GM23338 (cell line): ENCODE results near the gene GSTM5. TPM values are rescaled to one million over a fixed set of nuclear protein-coding genes. Genes with fewer than 3 reads are reported as not detected.

Source experiments
- ATAC-seq: fragments of 200-7000 bp; cut with Tn5 transposase; 3 replicates; pipeline ENCODE4 v1.9.1; 2020
- DNase-seq: peaks from one replicate; pipeline ENCODE4 v3.0.0-alpha.2; 2015; ENCODE audit warnings: low spot score
- H2AFZ ChIP-seq: fragments of 200-600 bp; sonication (generic); 2 replicates; pipeline ENCODE4 v1.8.0; 2016; ENCODE audit warnings: antibody characterized with exemption, mild to moderate bottlenecking, moderate library complexity
- H3F3A ChIP-seq: fragments of 200-600 bp; sonication (generic); replicated peaks from 2 replicates; pipeline ENCODE4 v1.8.0; 2017; ENCODE audit warnings: antibody characterized with exemption, mixed run types, low read depth
- H3K27ac ChIP-seq: fragments of 200-600 bp; sonication (generic); 2 replicates; pipeline ENCODE4 v1.6.1; 2016; ENCODE audit warnings: low read depth
- H3K27me3 ChIP-seq: fragments of 200-600 bp; sonication (generic); 2 replicates; pipeline ENCODE4 v1.8.0; 2016; ENCODE audit warnings: mild to moderate bottlenecking, mixed run types, moderate library complexity; ENCODE audit not compliant: insufficient read depth
- H3K36me3 ChIP-seq: fragments of 200-600 bp; sonication (generic); 2 replicates; pipeline ENCODE4 v1.8.0; 2016; ENCODE audit warnings: mild to moderate bottlenecking; ENCODE audit not compliant: insufficient read depth
- H3K4me1 ChIP-seq: fragments of 200-600 bp; sonication (generic); 2 replicates; pipeline ENCODE4 v1.8.0; 2016; ENCODE audit warnings: mild to moderate bottlenecking, moderate library complexity; ENCODE audit not compliant: insufficient read depth
- H3K4me2 ChIP-seq: fragments of 200-600 bp; sonication (generic); 2 replicates; pipeline ENCODE4 v1.7.1; 2017; ENCODE audit warnings: mixed run types
- H3K4me3 ChIP-seq: fragments of 200-600 bp; sonication (generic); 2 replicates; pipeline ENCODE4 v1.6.1; 2016; ENCODE audit warnings: mixed run types
- H3K79me2 ChIP-seq: fragments of 200-600 bp; sonication (generic); replicated peaks from 2 replicates; pipeline ENCODE4 v1.8.0; 2017; ENCODE audit warnings: mild to moderate bottlenecking; ENCODE audit not compliant: insufficient read depth
- H3K9me2 ChIP-seq: fragments of 200-600 bp; sonication (generic); 2 replicates; pipeline ENCODE4 v1.8.0; 2017; ENCODE audit not compliant: insufficient read depth
- H4K20me1 ChIP-seq: fragments of 200-600 bp; sonication (generic); replicated peaks from 2 replicates; pipeline ENCODE4 v1.8.0; 2017; ENCODE audit warnings: mild to moderate bottlenecking; ENCODE audit not compliant: insufficient read depth
- H3K27ac Mint-ChIP-seq: 2 replicates; pipeline ENCODE4 v1.8.0; 2020; ENCODE audit warnings: inconsistent platforms, mild to moderate bottlenecking, moderate library complexity, mixed read lengths
- H3K27me3 Mint-ChIP-seq: 3 replicates; pipeline ENCODE4 v1.8.0; 2022; ENCODE audit warnings: low read depth, mild to moderate bottlenecking, moderate library complexity, mixed read lengths, inconsistent platforms; ENCODE audit not compliant: insufficient read depth, poor library complexity
- H3K36me3 Mint-ChIP-seq: 3 replicates; pipeline ENCODE4 v1.8.0; 2021; ENCODE audit warnings: low read depth, mild to moderate bottlenecking, inconsistent platforms, moderate library complexity, mixed read lengths
- H3K4me1 Mint-ChIP-seq: 3 replicates; pipeline ENCODE4 v1.8.0; 2020; ENCODE audit warnings: mild to moderate bottlenecking, inconsistent platforms, mixed read lengths
- H3K4me3 Mint-ChIP-seq: 3 replicates; pipeline ENCODE4 v1.8.0; 2021; ENCODE audit warnings: moderate library complexity, mild to moderate bottlenecking, inconsistent platforms, mixed read lengths
- H3K9me3 Mint-ChIP-seq: 3 replicates; pipeline ENCODE4 v1.8.0; 2020; ENCODE audit warnings: moderate library complexity, mild to moderate bottlenecking, inconsistent platforms, mixed read lengths
- CREB1 ChIP-seq: fragments of 250-450 bp; sonication (Bioruptor Pico); IDR thresholded peaks from 2 replicates; pipeline ENCODE4 v1.5.0; 2020; ENCODE audit warnings: low read depth, mild to moderate bottlenecking, moderate library complexity
- CTCF ChIP-seq, 2 experiments: fragments of 200-600 bp in 1 of 2; sonication (generic) in 1 of 2; conservative IDR thresholded peaks; 2 replicates each; pipeline versions ENCODE4 v1.5.1 to v1.6.1; 2016 to 2017; ENCODE audit warnings: antibody characterized with exemption in 2 of 2, low read depth in 2 of 2, mild to moderate bottlenecking in 2 of 2, moderate library complexity in 1 of 2
- ETS1 ChIP-seq: IDR thresholded peaks from 2 replicates; pipeline ENCODE4 v1.6.1; 2016; ENCODE audit warnings: antibody characterized with exemption
- EZH2 ChIP-seq: fragments of 200-600 bp; sonication (generic); IDR thresholded peaks from one replicate; pipeline ENCODE4 v1.8.0; 2017; ENCODE audit warnings: antibody characterized with exemption, mild to moderate bottlenecking, low read depth; ENCODE audit not compliant: unreplicated experiment
- EZH2phosphoT487 ChIP-seq: fragments of 200-600 bp; sonication (generic); IDR thresholded peaks from one replicate; pipeline ENCODE4 v1.8.1; 2018; ENCODE audit warnings: antibody characterized with exemption; ENCODE audit not compliant: unreplicated experiment
- POLR2AphosphoS5 ChIP-seq: IDR thresholded peaks from 2 replicates; pipeline ENCODE4 v1.6.1; 2016; ENCODE audit warnings: antibody characterized with exemption, low read depth
- STAT1 ChIP-seq: IDR thresholded peaks from one replicate; pipeline ENCODE4 v1.6.1; 2016; ENCODE audit warnings: antibody characterized with exemption; ENCODE audit not compliant: unreplicated experiment
- ZNF114 ChIP-seq: fragments of 250-450 bp; sonication (Bioruptor Pico); IDR thresholded peaks from 2 replicates; pipeline ENCODE4 v1.5.0; 2020; ENCODE audit warnings: mild to moderate bottlenecking, moderate library complexity
- ZNF331 ChIP-seq: fragments of 250-450 bp; sonication (Bioruptor Pico); IDR thresholded peaks from 2 replicates; pipeline ENCODE4 v1.5.0; 2020; ENCODE audit warnings: low read depth, mild to moderate bottlenecking, moderate library complexity
- polyA plus RNA-seq: library from polyadenylated mRNA; unstranded; fragments of >200 nt; fragmentation: Nextera tagmentation; extraction: Ambion mirVana; gene quantifications from 2 replicates; pipeline ENCODE4 v1.2.1, GENCODE V29; 2016
- total RNA-seq: library from RNA; depleted of rRNA; stranded (reverse); fragments of >200 nt; shearing (Covaris generic); gene quantifications from 2 replicates; pipeline ENCODE4 v1.2.3, GENCODE V29; 2014

The GSTM5 gene
- total and polyA plus RNA-seq, 2 experiments from 2014 or later, result 2.5 to 5.0 TPM

- TF ChIP-seq ETS1, result no peak
- TF ChIP-seq ZNF114 (CRISPR knock-in tag), result no peak
- no peak for TF ChIP-seq POLR2AphosphoS5
- TF ChIP-seq EZH2phosphoT487, result no peak
Measured at GRCh38 chr1:109664671-109665070, 47.4 kb upstream of the GSTM5 start (continued).

- Mint-ChIP-seq H3K4me3 (peak within 1 kb of the TSS; percentile 76), H3K27ac (peak within 1 kb of the TSS; percentile 62; the same call in 1 of the 2 replicates), H3K36me3 (no peaks in the 10 kb centered on the region), H3K9me3 (no peaks in the 10 kb centered on the region), H3K27me3 (peaks cover 2% of the 10 kb centered on the region), H3K4me1 (peaks cover 9% of the 10 kb centered on the region; the same call in 2 of the 3 replicates)
- peak; percentile 100 for ATAC-seq
- no peaks in the 10 kb centered on the region for H3K36me3 ChIP-seq
- H2AFZ ChIP-seq, result peak within 1 kb of the TSS; percentile 90
- H3K27ac ChIP-seq, result no peak within 1 kb of the TSS
- peak within 1 kb of the TSS; percentile 72 for H3K4me2 ChIP-seq
- no peaks in the 10 kb centered on the region for H4K20me1 ChIP-seq
- H3F3A ChIP-seq, result no peaks in the 10 kb centered on the region
- no peaks in the 10 kb centered on the region for H3K27me3 ChIP-seq
- peak; percentile 96 for DNase-seq
- H3K4me1 ChIP-seq, result peaks cover 8% of the 10 kb centered on the region; the same call in 1 of the 2 replicates
- TF ChIP-seq POLR2AphosphoS5 (peak; percentile 51), CTCF (conservative IDR thresholded peaks at IDR 0.05; ENCODE audit: low read depth in 2 of 2) (no peak)
- H3K79me2 ChIP-seq, result no peaks in the 10 kb centered on the region
- H3K4me3 ChIP-seq, result peak within 1 kb of the TSS; percentile 56
- no peaks in the 10 kb centered on the region for H3K9me2 ChIP-seq
Measured at GRCh38 chr1:109667452-109668122, 44.5 kb upstream of the GSTM5 start, which contains the start of gene GSTM2. GSTM2 (plus strand) TSS chr1:109668057; CDS start chr1:109668116, 59 bp downstream.

DNA sequence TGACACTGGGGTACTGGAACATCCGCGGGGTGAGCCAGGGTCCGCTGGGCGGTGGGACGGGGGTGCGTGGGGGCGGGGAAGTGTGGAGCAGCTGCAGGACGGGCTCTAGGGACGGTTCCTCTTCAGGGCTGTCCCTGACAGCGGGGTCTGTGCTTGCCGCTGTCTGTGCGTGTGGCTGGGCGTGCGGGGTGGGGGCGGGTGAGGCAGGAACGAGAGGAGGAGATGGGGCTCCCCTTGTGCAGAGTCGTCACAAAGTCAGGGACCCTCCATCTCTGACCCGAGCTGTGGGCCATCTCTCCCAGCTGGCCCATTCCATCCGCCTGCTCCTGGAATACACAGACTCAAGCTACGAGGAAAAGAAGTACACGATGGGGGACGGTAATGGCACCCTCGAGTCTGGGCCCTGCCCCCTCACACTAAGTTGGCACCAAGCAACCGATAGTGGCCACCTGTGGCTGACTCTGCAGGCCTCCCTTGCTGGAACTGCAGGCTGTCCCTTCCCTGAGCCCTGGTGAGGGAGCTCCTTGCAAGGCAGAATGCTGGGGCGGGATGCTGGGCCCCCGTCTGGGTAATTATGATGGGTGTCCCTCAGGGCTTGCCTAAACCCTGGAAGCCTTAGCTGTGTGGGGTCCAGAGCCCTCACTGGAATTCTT, 43.8 kb upstream of the GSTM5 start:
- Mint-ChIP-seq H3K4me1 (peaks cover 9% of the 10 kb centered on the region; the same call in 2 of the 3 replicates), H3K9me3 (no peaks in the 10 kb centered on the region), H3K27ac (no peak overlapping the region), H3K36me3 (no peaks in the 10 kb centered on the region), H3K27me3 (peaks cover 2% of the 10 kb centered on the region), H3K4me3 (peak overlapping the region; percentile 76)
- peak overlapping the region; percentile 56 for H3K4me3 ChIP-seq
- peak overlapping the region; percentile 72 for H3K4me2 ChIP-seq
- no peak overlapping the region for H3K27ac ChIP-seq
- ATAC-seq, result peak; percentile 74
- H3K9me2 ChIP-seq, result no peaks in the 10 kb centered on the region
- no peaks in the 10 kb centered on the region for H3F3A ChIP-seq
- no peaks in the 10 kb centered on the region for H3K27me3 ChIP-seq
- DNase-seq, result no peak
- peak overlapping the region; percentile 90 for H2AFZ ChIP-seq
- no peaks in the 10 kb centered on the region for H3K36me3 ChIP-seq
- no peaks in the 10 kb centered on the region for H4K20me1 ChIP-seq
- peaks cover 8% of the 10 kb centered on the region; the same call in 1 of the 2 replicates for H3K4me1 ChIP-seq
- no peaks in the 10 kb centered on the region for H3K79me2 ChIP-seq
- TF ChIP-seq ETS1 (no peak), EZH2 (no peak), ZNF331 (CRISPR knock-in tag) (no peak), POLR2AphosphoS5 (no peak), STAT1 (no peak), EZH2phosphoT487 (no peak), CREB1 (CRISPR knock-in tag) (no peak)
